HG03342 (cell line): ENCODE data around the gene CELSR2.
"Not testable (repeated sequence)": the region's sequence is repeated elsewhere in the genome, so short reads cannot be mapped to it uniquely, and the experiment has no call there.

Experiments used
- ATAC-seq: cut with Tn5 transposase; IDR thresholded peaks from one replicate; pipeline ENCODE4 v1.9.1; 2021; ENCODE audit warnings: mild to moderate bottlenecking, moderate library complexity; ENCODE audit not compliant: unreplicated experiment

CELSR2 gene

DNA sequence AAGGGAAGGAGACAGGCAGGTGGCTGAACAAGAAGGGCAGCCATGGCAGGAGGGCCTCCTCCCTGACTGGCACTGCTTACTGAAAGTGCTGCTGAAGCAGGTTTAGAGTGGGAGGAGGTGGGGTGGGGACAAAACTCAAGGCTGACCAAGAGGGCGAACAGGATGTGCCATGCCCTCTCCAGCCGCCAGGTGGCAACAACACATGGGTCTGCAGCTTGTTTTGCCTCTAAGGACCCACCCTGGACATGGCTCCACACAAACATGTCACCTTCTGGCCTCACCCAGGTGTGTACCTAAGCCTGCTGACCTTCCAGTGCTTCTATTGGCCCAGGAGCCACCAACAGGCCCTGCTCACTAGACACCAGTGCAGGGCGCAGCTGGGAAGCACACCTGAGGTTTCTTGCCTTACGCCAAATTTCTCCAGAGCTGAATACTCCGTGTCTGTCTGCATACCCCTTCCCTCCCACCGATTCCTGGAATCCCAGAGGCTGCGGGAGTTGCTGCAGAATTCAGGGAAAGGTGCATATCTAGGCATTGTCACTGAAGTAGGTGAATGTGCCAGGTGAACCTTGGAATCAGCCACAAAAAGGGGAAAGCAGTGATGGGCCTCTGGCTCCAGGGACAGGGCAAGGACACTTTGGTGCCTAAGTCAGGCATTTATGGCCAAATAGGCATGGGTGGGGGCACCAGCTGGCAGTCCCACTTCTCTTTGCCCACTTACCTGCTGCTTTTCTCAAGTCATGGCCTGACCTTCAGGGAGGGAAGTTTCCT, 28.3 kb downstream of the CELSR2 start:
- ATAC-seq = peak; percentile 82

DNA sequence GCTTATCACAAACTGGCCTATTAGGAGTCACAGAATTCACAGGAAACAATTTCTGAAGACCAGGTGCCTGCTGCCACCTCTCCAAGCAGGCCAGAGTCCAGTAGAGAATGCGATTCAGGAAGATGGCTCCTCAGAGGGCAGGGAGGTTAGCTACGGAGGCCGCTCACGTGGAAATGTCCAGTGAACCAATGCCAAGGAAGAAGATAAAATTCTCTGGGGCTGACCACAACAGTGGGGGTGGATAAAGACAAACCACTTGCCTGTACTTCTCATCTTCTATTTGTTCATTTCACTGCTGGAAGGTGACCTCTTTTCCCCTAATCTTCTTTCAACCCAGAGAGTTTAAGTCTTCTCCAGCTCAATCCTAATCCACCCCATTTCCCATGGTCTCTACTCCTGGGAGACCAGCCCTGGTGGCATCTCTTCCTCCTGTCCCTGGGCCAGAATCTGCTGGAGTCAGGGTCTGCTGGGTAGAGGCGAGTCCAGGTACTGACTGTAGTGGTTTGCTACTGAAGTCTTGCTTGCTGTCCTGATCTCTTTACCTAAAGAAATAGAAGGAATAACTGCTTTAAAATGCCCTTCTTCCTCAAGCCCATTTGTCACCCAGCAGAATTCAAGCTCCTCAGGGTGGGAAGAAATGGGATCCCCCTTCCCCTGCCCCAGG, 30.4 kb downstream of the CELSR2 start:
- no peak for ATAC-seq

DNA sequence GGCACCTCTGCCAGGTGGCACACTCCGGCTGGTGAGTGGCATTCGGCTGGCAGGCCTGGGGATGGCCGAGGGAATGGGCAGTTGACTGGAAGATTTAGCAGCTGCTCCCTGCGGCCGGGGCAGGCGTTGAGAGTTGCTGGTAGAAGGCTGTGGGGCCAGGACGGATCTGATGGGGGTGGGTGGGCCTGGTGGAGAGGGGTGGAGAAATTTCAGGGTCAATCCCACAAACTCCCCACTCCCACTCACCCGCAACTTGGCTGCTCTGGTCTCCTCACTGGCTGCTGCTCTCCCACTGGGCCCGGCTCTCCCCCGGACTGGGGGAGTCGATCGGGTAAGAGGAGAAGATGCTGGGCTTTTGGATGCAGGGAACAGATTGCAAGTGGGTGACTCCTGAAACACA, 31.5 kb downstream of the CELSR2 start:
- no peak for ATAC-seq

DNA sequence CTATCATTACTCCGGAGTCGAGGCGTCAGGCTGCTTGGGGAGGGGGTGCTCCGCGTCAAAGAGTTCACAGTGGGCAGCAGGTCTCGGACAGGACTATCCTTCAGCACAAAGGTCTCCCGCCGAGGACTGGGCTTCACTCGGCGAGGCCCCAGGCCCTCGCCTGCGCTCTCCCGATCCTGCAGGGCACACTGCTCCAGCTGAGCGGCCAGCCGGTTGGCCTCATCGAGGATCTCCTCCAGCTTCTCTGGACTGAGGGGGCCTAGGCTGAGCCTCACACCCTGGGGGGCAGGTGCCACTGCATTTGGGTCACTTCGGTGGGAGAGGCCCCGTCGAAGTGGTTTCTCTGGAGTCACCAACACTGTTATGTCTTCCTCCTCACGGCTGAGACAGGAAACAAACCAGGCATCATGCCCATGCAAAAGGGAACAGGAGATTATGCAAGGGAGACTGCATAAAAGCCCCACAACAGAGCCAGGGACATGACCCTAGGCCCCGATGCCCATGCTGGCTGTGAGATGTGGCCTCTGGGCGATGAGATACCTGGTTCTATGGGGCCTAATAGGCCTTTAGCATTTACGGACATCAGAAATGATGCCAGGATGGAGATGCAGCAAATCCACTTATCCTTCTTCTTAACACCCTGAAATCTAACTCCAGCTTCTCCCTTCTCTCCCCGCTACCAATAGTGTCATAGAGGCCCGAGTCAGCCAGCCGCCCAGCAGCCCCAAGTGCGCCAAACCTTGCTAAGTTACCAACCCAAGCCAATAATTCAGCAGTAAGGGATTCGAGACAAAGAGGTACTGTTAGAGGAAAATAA, 32.5 kb downstream of the CELSR2 start:
- no peak for ATAC-seq

DNA sequence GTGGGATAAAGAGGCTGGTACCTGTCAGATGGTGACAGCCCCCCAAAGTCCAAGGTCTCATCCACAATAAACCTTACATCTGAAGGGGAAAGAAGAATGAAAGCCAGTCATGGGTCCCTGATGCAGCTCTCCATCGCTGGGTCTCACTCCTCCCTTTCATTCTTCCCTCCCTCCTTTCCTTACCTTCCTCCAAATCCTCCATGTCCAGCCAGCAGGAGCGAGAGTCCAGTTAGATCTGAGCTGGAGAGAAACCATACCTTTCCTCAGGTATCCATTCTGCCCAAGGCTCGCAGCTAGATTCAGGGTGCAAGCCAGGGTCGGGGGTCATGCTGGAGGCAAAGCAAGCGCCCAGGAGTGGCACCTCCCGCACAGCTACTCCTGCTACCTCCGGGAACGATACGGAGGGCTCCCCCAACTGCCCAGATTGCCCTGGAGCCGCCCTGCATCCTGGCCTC, 33.2 kb downstream of the CELSR2 start:
- no peak for ATAC-seq

DNA sequence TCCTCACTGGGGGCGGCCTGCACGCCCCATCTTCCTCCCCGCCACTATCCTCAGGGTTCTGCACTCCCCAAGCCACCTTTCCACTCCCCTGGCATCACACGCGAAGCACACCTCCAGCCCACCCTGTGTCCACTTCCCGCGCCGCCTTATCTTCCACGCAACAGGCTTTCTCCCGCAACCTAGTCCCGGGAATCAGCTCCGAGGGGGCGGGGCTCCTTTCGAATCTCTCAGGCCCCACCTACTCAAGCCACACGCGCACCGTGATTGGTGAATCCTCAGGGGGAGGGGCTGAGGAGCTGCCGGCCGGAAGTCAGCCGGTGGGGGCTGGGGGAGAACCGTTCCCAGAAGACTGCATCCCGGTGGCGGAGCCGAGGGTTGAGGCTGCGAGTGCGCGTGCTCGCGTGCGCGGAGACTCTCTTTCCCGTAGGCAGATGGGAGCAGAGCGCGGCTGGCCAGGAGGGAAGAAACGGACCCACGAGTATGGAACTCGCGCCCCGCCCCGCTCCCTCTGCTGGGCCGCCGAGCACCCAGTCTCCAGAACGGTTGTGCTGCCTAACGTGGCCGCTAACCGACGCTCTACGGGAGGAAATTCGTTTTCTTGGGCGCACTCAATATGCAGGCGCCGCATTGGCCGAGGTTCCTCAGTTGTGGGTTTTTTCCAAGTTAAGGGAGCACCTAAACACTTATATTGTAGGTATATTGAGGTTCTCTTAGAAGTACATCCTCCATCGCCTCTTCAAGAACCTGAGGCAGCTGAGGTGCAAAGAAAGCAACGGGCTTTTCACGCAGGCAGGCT, 33.8 kb downstream of the CELSR2 start, which contains the start of gene PSRC1:
Gene PSRC1, minus strand, starts transcription at position 194 of the 796 bp plus-strand sequence.
- peak; percentile 91 for ATAC-seq

DNA sequence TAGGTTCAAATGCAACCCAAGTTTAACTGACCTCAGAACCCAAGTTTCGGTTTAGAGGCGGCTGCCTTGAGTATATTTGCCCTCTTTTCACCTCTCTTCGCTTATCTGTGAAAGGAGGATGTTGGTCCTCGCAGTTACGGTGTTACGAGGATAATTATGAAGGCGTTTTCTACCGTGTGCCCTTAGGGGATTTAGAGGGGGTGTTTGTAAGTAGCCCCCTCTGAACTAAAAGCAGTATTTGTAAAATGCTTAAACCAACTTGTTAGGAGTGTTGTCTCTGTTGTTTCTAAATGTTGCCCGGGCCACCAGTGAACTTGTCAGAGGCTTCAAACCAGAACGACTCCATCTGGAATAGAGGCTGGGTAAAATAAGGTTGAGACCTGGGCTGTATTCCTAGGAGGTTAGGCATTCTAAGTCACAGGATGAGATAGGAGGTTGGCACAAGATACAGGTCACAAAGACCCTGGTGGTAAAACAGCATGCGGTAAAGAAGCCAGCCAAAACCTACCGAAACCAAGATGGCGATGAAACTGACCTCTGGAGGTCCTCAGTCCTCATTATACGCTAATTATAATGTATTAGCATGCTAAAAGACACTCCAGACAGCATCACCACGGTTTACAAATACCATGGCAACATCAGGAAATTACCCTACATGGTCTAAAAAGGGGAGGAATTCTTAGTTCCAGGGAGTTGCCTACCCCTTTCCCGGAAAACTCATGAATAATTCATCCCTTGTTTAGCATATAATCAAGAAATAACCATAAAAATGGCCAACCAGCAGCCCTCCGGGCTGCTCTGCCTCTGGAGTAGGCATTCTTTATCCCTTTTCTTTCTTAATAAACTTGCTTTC, 34.6 kb downstream of the CELSR2 start:
- peak; percentile 7 for ATAC-seq

DNA sequence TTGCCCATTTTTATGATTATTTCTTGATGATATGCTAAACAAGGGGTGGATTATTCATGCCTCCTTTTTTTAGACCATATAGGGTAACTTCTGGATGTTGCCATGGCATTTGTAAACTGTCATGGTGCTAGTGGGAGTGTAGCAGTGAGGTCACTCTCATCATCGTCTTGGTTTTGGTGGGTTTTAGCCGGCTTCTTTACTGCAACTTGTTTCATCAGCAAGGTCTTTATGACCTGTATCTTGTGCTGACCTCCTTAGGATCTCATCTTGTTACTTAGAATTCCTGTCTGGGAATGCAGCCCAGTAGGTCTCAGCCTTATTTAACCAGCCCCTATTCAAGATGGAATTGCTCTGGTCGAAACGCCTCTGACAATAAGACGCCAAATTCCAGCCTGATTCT, 37.4 kb downstream of the CELSR2 start:
- not testable (repeated sequence) for ATAC-seq

DNA sequence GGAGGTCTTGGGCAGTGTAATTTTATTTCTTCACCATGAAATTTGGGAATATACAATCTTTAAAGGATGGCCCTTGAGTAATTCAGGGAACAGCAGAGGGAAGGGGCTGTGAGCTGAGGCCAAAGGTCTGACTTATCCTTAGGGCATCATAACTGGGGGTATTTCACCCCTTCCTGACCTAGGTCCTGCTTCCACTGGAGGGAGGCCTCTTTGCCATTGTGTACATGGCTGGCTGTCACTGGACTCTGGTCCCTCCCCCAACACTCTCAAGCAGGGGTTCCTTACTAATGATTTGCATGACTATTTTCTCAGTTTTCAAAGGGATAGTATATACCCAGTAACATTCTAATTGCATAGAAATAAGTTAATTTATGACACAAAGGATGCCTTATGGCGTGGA, 40.8 kb downstream of the CELSR2 start:
- no peak for ATAC-seq

DNA sequence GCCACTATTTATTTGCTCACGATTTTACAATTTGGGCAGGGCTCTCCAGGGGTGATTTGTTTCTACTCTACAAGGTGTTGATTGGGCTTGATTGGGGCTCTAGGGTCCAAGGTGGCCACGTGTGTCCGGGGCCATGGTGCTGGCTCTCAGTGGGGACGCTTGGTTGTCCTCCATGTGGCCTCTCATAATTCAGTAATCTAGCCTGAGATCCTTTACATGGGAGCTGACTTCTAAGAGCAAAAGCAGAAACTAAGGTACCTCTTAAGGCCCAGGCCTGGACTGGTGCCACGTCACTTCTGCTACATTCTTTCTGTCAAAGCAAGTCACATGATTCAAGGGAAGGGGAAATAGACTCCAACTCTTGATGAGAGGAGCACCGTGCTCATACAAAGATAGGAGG, 41.7 kb downstream of the CELSR2 start:
- no peak for ATAC-seq

DNA sequence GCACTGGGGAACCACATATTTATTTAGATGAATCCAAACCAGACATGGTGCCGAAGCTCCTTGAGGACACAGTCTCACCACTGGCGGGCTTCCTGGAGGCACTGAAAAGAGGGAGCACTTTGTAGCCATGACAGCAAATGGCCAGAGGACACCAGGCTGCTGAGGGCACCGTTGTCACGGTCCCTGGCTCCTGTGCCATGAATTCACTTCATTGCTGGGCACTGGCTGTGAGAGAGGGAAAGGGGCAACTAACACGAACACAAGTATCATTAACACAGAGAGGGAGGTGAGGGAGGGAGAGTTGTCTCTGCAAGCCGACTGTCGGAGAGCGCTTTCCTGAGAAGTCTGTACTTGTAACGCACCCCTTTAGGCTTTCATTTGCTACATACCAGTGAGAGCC, 43.0 kb downstream of the CELSR2 start:
- no peak for ATAC-seq

DNA sequence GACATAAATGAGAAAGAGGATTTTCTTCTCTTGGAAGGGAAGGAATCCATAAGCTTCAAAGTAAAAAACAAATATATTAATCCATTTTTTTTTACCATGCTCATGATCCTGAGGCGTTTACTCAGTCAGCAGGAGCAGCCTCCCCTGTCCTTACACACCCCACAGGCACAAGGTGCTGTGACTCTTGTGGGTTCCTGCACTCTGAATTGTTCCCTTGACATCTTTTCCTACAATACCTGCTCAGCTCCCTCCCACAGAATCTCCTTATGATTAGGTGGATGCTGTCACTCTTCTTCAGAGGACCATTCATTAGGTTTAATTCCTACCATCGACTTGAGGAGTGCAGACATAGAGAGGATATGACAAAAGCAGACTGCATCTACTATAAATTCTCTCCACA, 43.7 kb downstream of the CELSR2 start:
- no peak for ATAC-seq

DNA sequence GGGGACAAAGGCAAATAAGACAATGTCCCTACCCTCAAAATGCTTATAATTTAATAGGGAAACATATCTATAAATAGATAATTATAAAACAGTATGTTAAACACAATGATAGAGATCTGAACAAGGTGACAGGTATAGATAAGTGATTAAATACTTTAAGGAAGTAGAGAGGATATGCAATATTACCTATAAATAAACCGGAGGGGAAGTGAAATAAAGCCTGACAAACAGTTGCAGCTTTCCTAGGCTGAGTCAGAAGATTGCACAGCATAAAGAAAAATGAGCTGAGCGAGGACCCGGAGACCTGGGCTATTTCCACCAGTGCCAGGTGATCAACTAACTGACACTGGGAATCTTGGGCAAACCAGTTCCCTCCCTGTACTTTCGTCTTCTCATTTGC, 45.1 kb downstream of the CELSR2 start:
- ATAC-seq = no peak

DNA sequence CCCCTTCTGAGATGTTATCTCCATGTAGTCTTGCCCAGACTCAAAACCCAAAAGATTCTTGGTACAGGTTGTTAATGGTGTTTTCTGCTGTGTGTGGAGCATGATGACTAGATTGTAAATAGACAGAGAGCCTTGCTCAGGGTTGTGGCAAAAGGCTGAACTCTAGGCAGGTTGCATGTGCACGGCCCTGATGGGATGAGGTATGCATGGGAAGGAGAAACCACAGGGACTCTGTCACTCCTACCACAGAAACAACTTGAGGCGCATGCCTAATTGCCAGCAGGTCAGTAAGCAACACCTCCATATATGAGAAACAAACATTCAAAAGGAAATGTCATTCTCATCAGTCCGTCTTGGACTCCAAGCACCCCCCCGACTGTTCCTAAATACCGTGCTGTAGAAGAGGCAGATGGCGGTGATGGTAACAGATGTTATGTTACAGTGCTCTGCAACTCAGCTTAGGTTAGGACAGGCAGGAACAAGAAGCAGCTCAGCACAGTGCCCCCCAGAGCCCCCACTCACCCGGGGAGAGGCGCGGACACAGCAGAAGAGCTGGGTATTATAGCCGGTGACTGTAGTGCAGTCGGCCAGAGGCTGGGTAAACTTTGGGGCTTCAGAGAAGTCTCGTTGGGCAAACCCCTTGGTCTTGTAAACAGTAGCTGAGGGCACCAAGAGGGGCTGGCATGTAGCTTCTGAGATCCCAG, 46.5 kb downstream of the CELSR2 start:
- no peak for ATAC-seq

DNA sequence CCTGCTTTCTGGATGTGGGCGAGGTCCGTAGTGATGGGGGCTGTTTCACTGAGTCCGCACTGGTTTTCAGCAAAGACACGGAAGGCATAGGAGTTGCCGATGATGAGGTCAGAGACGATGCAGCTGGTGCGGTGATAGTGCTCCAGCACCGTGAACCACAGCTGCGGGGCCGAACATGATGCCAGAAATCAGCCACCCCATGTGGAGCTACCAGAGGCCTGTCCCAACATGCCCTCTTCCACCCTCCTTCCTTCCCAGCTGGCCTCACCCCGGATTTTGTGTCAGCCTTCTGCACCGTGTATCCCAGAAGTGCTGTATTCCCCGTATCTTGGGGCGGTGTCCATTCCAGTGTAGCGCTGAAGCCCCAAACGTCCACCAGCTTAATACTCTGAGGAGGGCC, 47.4 kb downstream of the CELSR2 start:
- ATAC-seq = no peak

DNA sequence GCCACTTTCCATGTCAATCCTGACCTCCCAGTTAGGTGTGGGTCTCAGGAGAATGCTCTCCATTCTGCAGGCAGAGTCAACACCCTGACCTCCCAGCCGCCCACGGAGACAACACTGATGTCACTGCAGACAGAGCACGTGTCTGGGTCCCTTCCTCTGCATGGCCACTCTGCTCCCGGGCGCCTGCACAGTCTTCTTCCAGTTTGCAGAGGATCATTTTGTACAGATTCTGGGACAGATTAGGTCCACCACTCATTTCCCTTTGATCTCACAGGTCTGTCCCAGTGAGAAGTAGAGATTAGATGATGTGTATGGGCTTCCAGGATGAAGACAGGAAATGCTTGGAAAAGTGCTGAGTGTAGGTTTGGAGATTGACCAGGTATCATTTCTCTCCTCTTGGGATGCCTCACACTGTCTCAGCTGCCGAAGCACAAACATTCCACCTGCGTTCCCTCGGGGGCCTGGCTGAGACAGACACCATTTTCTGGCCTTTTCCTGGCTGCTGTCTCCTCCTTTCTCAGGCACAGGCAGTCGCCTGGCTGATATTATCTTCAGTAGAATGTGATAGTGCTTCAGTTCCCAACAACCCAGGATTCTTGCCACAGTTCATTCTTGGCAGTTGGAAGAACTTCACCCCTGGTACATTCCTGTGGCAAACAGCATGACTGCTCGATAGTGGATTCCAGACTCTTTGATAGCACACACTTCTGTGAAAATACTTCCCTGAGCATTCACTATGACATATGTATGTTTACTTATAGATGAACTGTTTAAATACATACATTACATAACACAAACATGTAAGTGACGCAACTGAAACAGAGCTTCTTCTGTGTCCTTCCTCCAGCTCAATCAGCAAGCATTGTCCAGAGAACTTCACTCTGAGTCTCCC, 49.6 kb downstream of the CELSR2 start:
- ATAC-seq = no peak

DNA sequence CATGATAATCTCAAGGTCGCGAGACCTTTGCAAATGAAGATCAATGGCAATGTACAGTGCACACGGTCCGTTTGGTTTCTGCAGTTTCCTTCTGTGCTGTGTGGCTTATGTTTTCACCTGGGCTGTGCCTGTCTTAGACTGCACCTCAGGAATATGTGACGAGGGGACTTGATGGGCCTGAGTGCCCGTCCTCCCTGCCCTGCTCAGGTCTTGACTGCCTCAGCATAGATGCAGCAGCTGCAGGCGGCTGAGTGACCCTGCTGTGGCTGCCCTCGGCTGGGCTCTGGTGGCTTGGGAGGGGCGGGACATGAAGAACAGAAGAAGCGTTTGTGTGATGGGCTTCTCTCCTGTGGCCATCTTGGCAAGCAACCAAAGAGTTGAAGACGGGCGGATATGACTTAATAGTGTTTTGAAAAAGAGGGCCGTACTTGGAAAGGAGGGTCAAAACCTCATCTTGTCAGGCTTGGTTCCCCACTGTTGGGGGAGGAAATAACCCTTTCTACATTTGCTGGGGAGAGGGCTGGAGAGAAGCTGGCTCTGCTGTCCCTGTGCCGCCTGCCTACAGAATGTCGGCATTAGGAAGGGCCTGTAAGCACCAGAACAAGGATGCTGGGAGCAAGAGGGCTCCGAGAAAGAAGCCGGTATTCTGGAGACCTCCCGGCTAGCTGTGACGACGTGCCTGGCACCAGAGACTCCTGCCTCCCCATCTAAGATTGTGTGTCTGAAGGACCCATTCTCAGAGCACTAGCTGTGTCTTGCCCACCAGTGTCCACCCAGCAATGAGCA, 50.4 kb downstream of the CELSR2 start:
- ATAC-seq = no peak
